Hepatocyte (in vitro differentiated cells): ENCODE results near the gene NR5A1. TPM values are rescaled to one million over a fixed set of nuclear protein-coding genes. Genes with fewer than 3 reads are reported as not detected.

Experiments
- DNase-seq: peaks from one replicate; pipeline ENCODE4 v3.0.0-alpha.2; 2016; ENCODE audit warnings: low spot score
- H2AFZ ChIP-seq: fragments of 200-600 bp; sonication (generic); 2 replicates; pipeline ENCODE4 v1.6.0; 2016; ENCODE audit warnings: antibody characterized with exemption, mild to moderate bottlenecking
- H3K27ac ChIP-seq: fragments of 200-600 bp; sonication (generic); 2 replicates; pipeline ENCODE4 v1.5.1; 2016; ENCODE audit warnings: mild to moderate bottlenecking
- H3K27me3 ChIP-seq: fragments of 200-600 bp; sonication (generic); 2 replicates; pipeline ENCODE4 v1.6.1; 2016
- H3K36me3 ChIP-seq: fragments of 200-600 bp; sonication (generic); replicated peaks from 2 replicates; pipeline ENCODE4 v1.5.1; 2016; ENCODE audit warnings: low read depth; ENCODE audit not compliant: insufficient read depth
- H3K4me1 ChIP-seq: fragments of 200-600 bp; sonication (generic); 2 replicates; pipeline ENCODE4 v1.5.1; 2016; ENCODE audit warnings: mild to moderate bottlenecking, moderate library complexity; ENCODE audit not compliant: insufficient read depth
- H3K4me2 ChIP-seq: fragments of 200-600 bp; sonication (generic); 2 replicates; pipeline ENCODE4 v1.6.0; 2016
- H3K4me3 ChIP-seq: fragments of 200-600 bp; sonication (generic); 2 replicates; pipeline ENCODE4 v1.5.1; 2016; ENCODE audit warnings: mild to moderate bottlenecking
- H3K79me2 ChIP-seq: fragments of 200-600 bp; sonication (generic); 2 replicates; pipeline ENCODE4 v1.6.0; 2017; ENCODE audit warnings: mild to moderate bottlenecking
- H3K9me2 ChIP-seq: fragments of 200-600 bp; sonication (generic); replicated peaks from 2 replicates; pipeline ENCODE4 v1.6.0; 2017; ENCODE audit warnings: mild to moderate bottlenecking; ENCODE audit not compliant: insufficient read depth
- H3K9me3 ChIP-seq: fragments of 200-600 bp; sonication (generic); 2 replicates; pipeline ENCODE4 v1.5.1; 2016; ENCODE audit warnings: low read depth, mild to moderate bottlenecking
- H4K20me1 ChIP-seq: fragments of 200-600 bp; sonication (generic); 2 replicates; pipeline ENCODE4 v1.6.0; 2016; ENCODE audit warnings: mild to moderate bottlenecking; ENCODE audit not compliant: insufficient read depth, poor library complexity, severe bottlenecking
- CTCF ChIP-seq: fragments of 200-600 bp; sonication (generic); IDR thresholded peaks from 2 replicates; pipeline ENCODE4 v1.5.1; 2016; ENCODE audit warnings: antibody characterized with exemption, mild to moderate bottlenecking; ENCODE audit not compliant: poor library complexity
- EZH2 ChIP-seq: fragments of 200-600 bp; sonication (generic); IDR thresholded peaks from 2 replicates; pipeline ENCODE4 v1.6.1; 2016; ENCODE audit warnings: antibody characterized with exemption, mild to moderate bottlenecking, borderline replicate concordance
- EZH2phosphoT487 ChIP-seq: fragments of 200-600 bp; sonication (generic); IDR thresholded peaks from one replicate; pipeline ENCODE4 v1.6.1; 2018; ENCODE audit warnings: antibody characterized with exemption, mild to moderate bottlenecking, low read depth, moderate library complexity; ENCODE audit not compliant: unreplicated experiment, severe bottlenecking
- WGBS: methylation state at CpG from one replicate; pipeline ENCODE4 v1.1.6; 2016; ENCODE audit warnings: low lambda C conversion rate; ENCODE audit errors: missing lambda C conversion rate; 5-methylcytosine and 5-hydroxymethylcytosine counted together
- polyA plus RNA-seq: library from polyadenylated mRNA; unstranded; fragments of >200 nt; fragmentation: Nextera tagmentation; extraction: Ambion mirVana; gene quantifications from 2 replicates; pipeline ENCODE4 v1.2.1, GENCODE V29; 2016
- total RNA-seq: library from RNA; depleted of rRNA; stranded (reverse); fragments of >200 nt; gene quantifications from 2 replicates; pipeline ENCODE4 v1.2.3, GENCODE V29; 2014

NR5A1 gene
- total and polyA plus RNA-seq, 2 experiments from 2014 or later: 0.07 to 0.36 TPM

DNA sequence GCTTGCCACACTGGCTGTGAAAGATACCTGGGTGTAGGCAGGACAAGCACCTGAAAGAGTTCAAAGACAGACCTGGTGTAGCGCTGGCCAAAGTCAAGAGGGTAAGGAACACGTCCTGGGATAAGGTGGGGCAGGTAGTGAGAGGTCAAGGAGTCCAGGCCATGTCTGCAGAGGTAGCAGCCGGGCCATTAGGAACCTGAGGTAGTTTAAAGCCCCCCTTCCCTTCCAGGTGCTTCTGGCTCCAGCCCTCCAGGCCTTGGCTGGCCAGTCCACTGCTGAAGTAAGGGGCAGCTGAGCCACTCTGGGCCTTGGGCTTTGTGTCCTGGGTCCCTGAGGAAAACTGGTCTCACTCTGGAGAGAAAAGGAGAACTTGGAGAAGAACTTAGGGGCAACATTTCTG is 13.9 kb upstream of the NR5A1 start:
- DNase-seq: no peak
- peak overlapping the region; percentile 39 for H3K27ac ChIP-seq
- H3K4me1 ChIP-seq: peaks cover 8% of the 10 kb centered on the region
- H3K36me3 ChIP-seq: no peaks in the 10 kb centered on the region
- 89% methylated on average over 3 of the region's 3 CpGs for WGBS
- TF ChIP-seq EZH2phosphoT487: no peak
- no peaks in the 10 kb centered on the region for H3K79me2 ChIP-seq
- H3K27me3 ChIP-seq: no peaks in the 10 kb centered on the region
- H3K9me3 ChIP-seq: no peaks in the 10 kb centered on the region
- H3K9me2 ChIP-seq: no peaks in the 10 kb centered on the region
- no peak overlapping the region for H3K4me2 ChIP-seq
- H4K20me1 ChIP-seq: no peaks in the 10 kb centered on the region
- no peak overlapping the region for H2AFZ ChIP-seq
- H3K4me3 ChIP-seq: no peak overlapping the region

DNA sequence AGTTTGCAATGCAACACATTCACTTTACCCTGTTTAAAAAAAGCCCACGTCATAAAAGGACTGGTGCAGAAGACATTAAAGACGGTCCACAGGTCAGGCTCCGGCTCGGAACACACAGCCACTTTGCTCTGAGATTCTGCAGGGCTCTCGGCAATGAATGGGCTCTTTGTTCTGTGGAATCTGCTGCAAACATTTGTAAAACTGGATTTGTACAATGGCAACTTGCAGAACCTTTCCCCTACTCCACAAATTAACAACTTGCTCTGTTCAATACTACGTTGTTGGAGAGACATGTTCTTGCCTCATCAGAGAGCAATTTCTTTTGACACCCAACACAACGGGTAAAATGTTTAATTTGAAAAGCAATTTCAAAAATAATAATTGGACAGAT is 13.0 kb upstream of the NR5A1 start:
- Histone ChIP-seq H4K20me1 (no peaks in the 10 kb centered on the region), H3K9me2 (no peaks in the 10 kb centered on the region), H3K9me3 (no peaks in the 10 kb centered on the region), H2AFZ (no peak overlapping the region), H3K36me3 (no peaks in the 10 kb centered on the region), H3K4me1 (peaks cover 8% of the 10 kb centered on the region), H3K27me3 (no peaks in the 10 kb centered on the region), H3K27ac (peak overlapping the region; percentile 39), H3K79me2 (no peaks in the 10 kb centered on the region), H3K4me3 (no peak overlapping the region), H3K4me2 (peak overlapping the region; percentile 39)
- WGBS: 37% methylated on average over 7 of the region's 7 CpGs
- TF ChIP-seq CTCF: no peak
- no peak for TF ChIP-seq EZH2
- no peak for TF ChIP-seq EZH2phosphoT487
- no peak for DNase-seq

DNA sequence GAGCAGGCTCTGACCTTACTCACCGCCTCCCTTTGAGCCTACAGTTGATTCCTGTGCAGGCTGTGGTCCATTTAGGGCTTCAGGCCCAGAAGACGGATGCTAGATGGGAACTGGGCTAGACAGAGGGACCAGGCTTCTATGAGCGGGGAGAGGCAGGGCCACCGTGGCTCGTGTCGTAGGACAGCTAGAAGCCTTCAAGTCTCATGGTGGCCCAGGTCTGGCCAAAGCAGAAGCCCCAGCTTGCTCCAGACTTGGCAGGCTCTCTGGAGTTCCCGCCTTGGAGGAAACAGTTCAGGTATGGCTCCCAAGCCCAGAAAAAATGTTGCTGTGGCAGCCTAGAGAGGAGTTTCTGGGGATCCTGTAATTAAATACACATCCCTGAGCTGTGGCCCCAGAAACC is 10.9 kb upstream of the NR5A1 start:
- Histone ChIP-seq H3K27ac (no peak overlapping the region), H3K36me3 (no peaks in the 10 kb centered on the region), H3K27me3 (no peaks in the 10 kb centered on the region), H3K4me2 (no peak overlapping the region), H2AFZ (no peak overlapping the region), H3K4me1 (peaks cover 8% of the 10 kb centered on the region), H3K9me3 (no peaks in the 10 kb centered on the region), H4K20me1 (no peaks in the 10 kb centered on the region), H3K79me2 (no peaks in the 10 kb centered on the region), H3K9me2 (no peaks in the 10 kb centered on the region), H3K4me3 (no peak overlapping the region)
- TF ChIP-seq EZH2phosphoT487 (no peak), EZH2 (no peak), CTCF (no peak)
- WGBS: 96% methylated on average over 7 of the region's 7 CpGs
- no peak for DNase-seq

DNA sequence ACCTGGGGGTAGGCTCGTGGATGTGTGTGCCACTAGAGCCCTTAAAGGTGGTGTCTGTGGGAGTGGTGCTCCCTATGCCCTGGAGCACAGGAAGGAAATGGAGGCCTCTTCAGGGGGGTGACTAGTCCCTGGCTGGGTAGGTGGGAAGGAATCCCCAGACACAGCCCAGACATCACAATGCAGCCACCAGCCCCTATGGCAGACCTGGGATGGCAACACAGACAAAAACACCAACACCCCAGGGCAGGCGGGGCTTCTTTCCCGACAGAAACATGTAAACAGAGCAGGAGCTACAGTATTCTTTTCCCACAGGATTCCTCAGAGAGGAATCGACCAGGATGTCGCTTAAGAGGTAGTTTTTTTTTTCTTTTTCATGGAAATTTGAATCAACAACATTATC is 10.4 kb upstream of the NR5A1 start:
- Histone ChIP-seq H3K27ac (no peak overlapping the region), H3K36me3 (no peaks in the 10 kb centered on the region), H3K27me3 (no peaks in the 10 kb centered on the region), H3K9me2 (no peaks in the 10 kb centered on the region), H3K4me2 (no peak overlapping the region), H3K79me2 (no peaks in the 10 kb centered on the region), H2AFZ (no peak overlapping the region), H3K4me1 (peaks cover 8% of the 10 kb centered on the region), H4K20me1 (no peaks in the 10 kb centered on the region), H3K9me3 (no peaks in the 10 kb centered on the region), H3K4me3 (no peak overlapping the region)
- TF ChIP-seq CTCF (no peak), EZH2 (no peak), EZH2phosphoT487 (no peak)
- WGBS: 68% methylated on average over 5 of the region's 5 CpGs
- no peak for DNase-seq
